PFSK-1 (cell line): ENCODE measurements around the gene ABHD4.

Experiments
- FOXP2 ChIP-seq: optimal IDR thresholded peaks from 2 replicates; pipeline ENCODE3; 2011; ENCODE audit warnings: borderline replicate concordance, control low read depth, inconsistent platforms; ENCODE audit not compliant: insufficient read depth; ENCODE audit errors: extremely low read length, extremely low read depth
- POLR2AphosphoS5 ChIP-seq: IDR thresholded peaks from 2 replicates; pipeline ENCODE4 v1.6.1; 2012; ENCODE audit warnings: low read depth, mild to moderate bottlenecking, control low read depth, low read length, moderate library complexity
- SIN3A ChIP-seq: IDR thresholded peaks from 2 replicates; pipeline ENCODE4 v1.6.1; 2012; ENCODE audit warnings: mild to moderate bottlenecking, low read length, moderate library complexity, borderline replicate concordance; ENCODE audit not compliant: insufficient read depth
- TAF1 ChIP-seq: IDR thresholded peaks from 2 replicates; pipeline ENCODE4 v1.6.1; 2012; ENCODE audit warnings: low read length, control low read depth, borderline replicate concordance; ENCODE audit not compliant: insufficient read depth
- TF ChIP-seq, protein P1 (sequence below), 2 experiments: IDR thresholded peaks; 2 replicates each; pipeline versions ENCODE4 v1.6.1 to v1.8.0; 2011 to 2012; ENCODE audit warnings: low read depth in 2 of 2, low read length in 2 of 2, control low read depth in 1 of 2, inconsistent platforms in 1 of 2, mild to moderate bottlenecking in 1 of 2, moderate library complexity in 1 of 2; ENCODE audit not compliant: insufficient read depth in 1 of 2

ABHD4 gene

DNA sequence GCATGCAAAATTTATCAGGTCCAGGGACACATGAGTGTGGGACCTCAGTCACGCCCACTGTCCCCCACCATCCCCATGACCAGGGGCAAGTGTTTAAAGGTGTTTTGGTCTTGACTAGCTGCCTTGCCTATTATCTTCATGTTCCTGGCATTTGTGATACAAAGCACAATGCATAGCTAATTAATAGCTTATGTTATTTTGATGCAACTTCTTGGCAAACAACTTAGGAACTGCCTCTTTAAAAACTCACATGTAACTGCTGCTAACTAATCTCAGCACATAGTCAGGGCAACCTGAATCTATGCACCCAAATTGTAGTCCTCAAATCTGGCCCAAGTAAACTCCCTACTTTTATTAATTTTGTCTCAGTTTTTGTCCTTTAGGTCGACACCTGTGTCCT lies 53.5 kb downstream of the ABHD4 start:
- no peak for TF ChIP-seq POLR2AphosphoS5
- no peak for TF ChIP-seq SIN3A
- TF ChIP-seq TAF1 = no peak
- no peak for TF ChIP-seq FOXP2
- TF ChIP-seq, protein P1, sequence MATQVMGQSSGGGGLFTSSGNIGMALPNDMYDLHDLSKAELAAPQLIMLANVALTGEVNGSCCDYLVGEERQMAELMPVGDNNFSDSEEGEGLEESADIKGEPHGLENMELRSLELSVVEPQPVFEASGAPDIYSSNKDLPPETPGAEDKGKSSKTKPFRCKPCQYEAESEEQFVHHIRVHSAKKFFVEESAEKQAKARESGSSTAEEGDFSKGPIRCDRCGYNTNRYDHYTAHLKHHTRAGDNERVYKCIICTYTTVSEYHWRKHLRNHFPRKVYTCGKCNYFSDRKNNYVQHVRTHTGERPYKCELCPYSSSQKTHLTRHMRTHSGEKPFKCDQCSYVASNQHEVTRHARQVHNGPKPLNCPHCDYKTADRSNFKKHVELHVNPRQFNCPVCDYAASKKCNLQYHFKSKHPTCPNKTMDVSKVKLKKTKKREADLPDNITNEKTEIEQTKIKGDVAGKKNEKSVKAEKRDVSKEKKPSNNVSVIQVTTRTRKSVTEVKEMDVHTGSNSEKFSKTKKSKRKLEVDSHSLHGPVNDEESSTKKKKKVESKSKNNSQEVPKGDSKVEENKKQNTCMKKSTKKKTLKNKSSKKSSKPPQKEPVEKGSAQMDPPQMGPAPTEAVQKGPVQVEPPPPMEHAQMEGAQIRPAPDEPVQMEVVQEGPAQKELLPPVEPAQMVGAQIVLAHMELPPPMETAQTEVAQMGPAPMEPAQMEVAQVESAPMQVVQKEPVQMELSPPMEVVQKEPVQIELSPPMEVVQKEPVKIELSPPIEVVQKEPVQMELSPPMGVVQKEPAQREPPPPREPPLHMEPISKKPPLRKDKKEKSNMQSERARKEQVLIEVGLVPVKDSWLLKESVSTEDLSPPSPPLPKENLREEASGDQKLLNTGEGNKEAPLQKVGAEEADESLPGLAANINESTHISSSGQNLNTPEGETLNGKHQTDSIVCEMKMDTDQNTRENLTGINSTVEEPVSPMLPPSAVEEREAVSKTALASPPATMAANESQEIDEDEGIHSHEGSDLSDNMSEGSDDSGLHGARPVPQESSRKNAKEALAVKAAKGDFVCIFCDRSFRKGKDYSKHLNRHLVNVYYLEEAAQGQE (IDR thresholded peaks at IDR 0.05; ENCODE audit: insufficient read depth in 1 of 2, low read depth in 2 of 2, low read length in 2 of 2) = no peak

DNA sequence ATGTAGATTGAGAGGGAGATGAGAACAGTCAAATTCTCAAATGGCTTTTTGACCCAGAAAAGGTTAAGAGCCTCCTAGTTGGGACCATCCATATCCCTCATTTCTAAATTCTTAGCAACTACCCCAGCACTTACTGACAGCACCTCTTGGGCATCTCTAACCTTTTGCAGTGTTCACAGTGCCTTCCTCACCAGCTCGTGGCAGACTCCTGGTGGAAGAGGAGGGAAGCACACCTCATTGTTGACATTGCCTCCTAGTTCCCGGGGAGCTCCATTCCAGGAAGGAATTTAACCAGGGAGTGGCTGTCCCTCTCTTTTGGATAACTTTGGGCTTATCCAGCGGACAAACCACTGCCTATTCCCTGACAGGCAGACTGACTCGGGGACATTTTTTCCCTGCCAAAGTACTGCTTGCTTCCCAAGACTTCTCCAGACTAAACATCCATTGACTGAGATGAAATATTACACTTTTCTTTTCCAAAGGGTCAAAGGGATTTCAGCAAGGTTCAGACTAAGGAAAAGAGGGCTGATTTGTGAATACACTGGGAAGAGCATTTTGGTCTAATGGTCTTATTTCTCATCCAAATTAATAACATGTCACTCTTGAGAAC lies 55.0 kb downstream of the ABHD4 start:
- TF ChIP-seq POLR2AphosphoS5 (no peak), FOXP2 (no peak), TAF1 (no peak), SIN3A (no peak)
- TF ChIP-seq, protein P1 (IDR thresholded peaks at IDR 0.05; ENCODE audit: insufficient read depth in 1 of 2, low read depth in 2 of 2, low read length in 2 of 2) = no peak

DNA sequence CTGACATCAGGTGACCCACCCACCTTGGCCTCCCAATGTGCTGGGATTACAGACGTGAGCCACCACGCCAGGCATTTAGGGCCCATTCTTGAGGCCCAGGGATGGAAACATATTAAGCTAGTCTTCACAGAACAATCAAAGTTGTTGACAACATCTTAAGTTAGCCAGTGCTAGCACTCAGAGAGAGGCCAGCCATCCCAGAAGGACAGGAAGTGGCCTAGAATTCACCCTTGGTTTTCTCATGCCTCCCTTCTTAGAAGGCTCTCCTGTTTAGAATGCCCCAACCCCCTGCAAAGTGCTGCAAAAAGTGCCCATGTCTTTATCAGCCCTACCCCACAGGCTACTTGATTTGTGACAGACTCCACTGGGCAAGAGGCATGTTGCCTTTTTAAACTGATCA lies 58.1 kb downstream of the ABHD4 start:
- TF ChIP-seq FOXP2 (no peak), TAF1 (no peak), SIN3A (no peak), POLR2AphosphoS5 (no peak)
- TF ChIP-seq, protein P1 (IDR thresholded peaks at IDR 0.05; ENCODE audit: insufficient read depth in 1 of 2, low read depth in 2 of 2, low read length in 2 of 2) = no peak

DNA sequence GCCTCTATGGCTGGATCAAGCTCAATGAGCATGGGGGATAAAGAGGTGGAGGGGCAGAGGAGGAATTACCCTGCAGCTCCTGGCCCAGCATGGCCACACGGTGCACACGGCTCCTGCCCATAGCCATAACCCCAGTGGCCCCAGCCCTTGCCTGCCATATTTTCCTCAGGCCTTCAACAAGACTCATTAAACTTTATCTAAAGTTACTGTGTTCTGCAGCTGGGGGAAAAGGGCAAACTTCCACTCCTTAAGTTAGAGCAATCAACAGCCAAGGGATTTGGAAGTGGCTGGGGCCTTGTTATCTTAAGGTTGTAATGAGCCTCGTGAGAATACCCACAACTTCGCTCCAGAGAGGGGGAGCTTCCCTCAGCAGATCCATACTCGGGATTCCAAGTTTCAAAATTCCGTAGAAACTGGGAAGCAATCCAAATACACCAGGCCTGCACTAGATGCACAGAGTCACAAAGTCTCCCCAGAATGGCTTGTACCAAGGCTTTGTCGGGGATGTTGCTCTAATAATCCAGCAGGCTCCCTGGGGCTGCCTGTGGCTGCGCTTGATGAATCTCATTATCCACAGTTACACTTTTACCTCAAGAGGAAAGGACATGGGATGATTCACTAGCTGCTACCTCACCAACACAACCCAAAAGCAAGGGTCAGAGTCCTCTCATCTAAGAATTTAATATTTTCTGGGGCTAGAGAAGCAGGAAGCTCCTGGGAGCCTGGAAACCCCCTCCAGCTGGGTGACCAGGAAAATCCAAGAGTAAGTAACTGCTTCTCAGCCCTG lies 59.0 kb downstream of the ABHD4 start:
- TF ChIP-seq, protein P1 (IDR thresholded peaks at IDR 0.05; ENCODE audit: insufficient read depth in 1 of 2, low read depth in 2 of 2, low read length in 2 of 2) = no peak
- TF ChIP-seq POLR2AphosphoS5 (no peak), TAF1 (no peak), FOXP2 (no peak), SIN3A (no peak)
